GM12864 (cell line): ENCODE data around the gene AXIN1.

Experiments used
- DNase-seq: peaks from one replicate; pipeline ENCODE4 v3.0.0-alpha.2; 2011; ENCODE audit warnings: low read depth
- H3K4me3 ChIP-seq: 2 replicates; pipeline ENCODE4 v1.5.1; 2011; ENCODE audit warnings: mild to moderate bottlenecking, low read depth, low read length, control low read depth
- TF ChIP-seq, protein P1 (sequence below): IDR thresholded peaks from 2 replicates; pipeline ENCODE4 v1.5.1; 2011; ENCODE audit warnings: low read depth, mild to moderate bottlenecking, moderate library complexity, low read length, control low read depth, inconsistent platforms; ENCODE audit errors: missing control alignments

The AXIN1 gene

DNA sequence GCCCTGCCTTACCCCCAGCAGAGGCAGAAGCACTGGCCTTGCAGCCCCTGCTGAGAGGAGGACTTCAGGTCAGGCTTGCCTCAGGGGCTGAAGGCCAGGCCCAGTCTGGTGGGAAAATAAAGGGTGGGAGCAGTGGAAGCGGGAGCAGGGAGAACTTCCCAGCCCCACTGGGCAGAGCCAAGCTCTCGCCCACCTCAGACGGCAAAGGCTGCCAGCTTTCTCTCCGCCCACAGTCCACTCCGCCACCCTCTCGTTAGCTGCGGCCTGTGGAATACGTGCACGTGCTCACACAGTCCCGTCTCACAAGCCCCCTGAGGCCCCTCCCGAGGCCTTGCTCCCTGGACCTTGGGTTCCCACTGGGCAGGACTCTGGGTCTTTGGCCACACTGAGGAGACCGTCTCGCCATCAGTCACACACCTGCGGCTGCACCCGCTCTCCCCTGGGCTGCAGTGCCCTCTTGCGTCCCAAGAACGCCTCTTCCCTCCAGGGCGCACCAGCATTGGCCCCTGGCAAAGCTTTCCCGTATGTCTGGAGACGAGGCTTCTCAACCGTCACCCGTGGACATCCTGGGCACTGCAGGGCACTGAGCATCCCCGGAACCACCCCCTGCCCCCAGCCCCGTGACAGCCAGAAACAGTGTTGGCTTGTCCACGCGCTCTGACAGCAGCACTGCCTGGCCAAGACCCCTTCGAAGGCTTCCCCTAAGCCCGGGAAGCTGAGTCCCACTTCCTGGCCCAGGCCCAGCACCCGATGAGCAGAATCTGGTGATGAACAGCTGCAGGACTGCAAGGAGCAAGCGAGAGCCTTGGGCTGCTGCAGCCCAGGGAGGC, 9.6 kb upstream of the AXIN1 start:
- peak; percentile 36 for DNase-seq
- TF ChIP-seq, protein P1, sequence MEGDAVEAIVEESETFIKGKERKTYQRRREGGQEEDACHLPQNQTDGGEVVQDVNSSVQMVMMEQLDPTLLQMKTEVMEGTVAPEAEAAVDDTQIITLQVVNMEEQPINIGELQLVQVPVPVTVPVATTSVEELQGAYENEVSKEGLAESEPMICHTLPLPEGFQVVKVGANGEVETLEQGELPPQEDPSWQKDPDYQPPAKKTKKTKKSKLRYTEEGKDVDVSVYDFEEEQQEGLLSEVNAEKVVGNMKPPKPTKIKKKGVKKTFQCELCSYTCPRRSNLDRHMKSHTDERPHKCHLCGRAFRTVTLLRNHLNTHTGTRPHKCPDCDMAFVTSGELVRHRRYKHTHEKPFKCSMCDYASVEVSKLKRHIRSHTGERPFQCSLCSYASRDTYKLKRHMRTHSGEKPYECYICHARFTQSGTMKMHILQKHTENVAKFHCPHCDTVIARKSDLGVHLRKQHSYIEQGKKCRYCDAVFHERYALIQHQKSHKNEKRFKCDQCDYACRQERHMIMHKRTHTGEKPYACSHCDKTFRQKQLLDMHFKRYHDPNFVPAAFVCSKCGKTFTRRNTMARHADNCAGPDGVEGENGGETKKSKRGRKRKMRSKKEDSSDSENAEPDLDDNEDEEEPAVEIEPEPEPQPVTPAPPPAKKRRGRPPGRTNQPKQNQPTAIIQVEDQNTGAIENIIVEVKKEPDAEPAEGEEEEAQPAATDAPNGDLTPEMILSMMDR, result peak; percentile 90
- H3K4me3 ChIP-seq, result no peak overlapping the region

DNA sequence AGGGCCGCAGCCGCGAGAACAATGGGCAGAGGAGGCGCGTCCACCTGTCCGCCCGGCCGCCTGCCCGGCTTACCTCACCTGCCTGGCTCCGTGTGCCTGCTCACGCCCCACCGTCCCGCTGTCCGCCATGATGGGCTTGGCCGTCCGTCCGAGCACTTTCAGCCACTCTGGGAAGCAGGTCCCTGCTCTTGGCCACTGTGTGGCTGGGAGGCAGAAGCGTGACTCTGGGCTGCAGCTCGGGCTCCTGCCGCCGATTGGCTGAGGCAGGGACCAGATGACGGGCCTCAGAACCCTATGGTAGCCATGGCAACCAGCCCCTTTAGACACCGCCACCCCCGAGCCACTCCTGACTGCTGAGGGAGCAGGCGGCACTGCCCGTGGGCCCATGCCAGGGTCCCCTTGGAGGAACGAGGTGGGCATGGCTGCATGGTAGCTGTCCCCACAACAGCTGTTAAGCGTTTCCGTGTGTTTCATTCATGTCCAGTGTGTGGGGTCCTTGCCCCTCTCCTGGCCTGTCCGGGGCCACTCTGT, 8.9 kb upstream of the AXIN1 start:
- no peak for DNase-seq
- TF ChIP-seq, protein P1, result no peak
- no peak overlapping the region for H3K4me3 ChIP-seq

DNA sequence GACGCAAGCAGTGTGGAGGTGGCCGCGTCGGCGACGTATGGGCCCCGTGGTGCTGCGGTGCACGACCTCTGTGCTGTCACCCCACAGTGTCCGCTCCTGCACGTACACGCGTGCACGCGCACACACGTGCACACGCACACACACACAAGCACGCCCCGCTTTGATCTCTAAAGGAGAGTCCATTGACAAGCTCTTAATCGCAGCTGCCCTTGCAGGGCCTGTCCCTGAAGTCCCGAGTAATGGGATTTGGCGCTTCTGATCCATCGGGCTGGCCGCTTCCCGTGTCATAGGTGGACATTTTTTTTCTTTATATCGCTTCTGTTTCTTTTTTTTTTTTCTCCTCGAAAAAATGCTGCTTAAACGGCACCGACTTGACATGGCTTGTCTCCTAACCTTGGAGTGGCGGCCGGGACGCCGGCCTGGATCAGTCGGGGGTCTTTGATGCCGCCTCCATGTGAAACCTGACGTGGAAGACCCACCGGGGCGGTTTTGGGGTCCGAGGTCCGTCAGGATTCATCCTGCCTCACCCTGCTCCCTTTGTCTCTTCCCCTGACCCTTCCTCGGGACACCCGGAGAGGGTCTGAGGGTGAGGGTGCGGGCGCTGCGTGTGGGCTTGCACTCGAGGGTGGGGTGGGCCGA, 8.3 kb upstream of the AXIN1 start:
- no peak for DNase-seq
- H3K4me3 ChIP-seq, result no peak overlapping the region
- TF ChIP-seq, protein P1, result no peak

DNA sequence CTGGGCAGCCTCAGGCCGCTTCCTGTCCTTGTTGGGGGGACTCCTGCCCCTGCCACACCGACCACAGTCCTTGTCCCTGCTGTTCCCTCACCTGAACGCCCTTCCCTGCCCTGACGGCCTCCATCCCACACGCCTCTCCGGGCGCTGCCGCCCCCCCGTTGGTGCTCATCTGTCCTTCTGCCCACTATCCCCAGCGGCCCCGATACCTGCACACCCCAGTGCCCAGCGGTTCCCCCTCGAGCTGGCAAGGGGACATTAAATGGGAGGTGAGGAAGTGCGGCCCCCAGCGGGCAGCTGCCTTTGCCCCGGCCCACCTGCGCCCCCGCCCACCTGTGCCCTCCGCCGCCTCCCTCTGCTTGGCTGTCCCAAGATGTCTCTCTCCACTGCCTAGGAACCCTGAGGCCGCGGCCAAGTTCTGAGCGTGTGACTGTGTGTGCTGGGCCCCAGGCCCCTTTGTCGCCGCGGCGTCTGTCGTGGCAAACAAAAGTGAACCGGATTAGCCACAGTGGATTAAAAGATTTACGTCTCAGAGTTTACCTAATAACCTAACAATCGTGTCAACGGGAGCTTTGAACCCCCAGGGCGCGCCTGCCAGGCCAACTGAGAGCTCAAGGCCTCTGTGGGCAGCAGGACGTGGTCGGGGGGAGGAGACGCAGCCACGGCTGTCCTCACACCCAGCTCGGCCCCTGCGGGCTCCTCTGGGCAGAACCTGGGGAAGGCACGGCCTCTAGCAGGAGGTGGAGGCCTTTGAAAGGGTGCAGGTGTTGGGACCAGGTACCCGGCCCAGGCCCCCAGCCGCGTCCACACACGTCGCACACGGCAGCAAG, 7.6 kb upstream of the AXIN1 start:
- H3K4me3 ChIP-seq, result no peak overlapping the region
- no peak for DNase-seq
- TF ChIP-seq, protein P1, result no peak

DNA sequence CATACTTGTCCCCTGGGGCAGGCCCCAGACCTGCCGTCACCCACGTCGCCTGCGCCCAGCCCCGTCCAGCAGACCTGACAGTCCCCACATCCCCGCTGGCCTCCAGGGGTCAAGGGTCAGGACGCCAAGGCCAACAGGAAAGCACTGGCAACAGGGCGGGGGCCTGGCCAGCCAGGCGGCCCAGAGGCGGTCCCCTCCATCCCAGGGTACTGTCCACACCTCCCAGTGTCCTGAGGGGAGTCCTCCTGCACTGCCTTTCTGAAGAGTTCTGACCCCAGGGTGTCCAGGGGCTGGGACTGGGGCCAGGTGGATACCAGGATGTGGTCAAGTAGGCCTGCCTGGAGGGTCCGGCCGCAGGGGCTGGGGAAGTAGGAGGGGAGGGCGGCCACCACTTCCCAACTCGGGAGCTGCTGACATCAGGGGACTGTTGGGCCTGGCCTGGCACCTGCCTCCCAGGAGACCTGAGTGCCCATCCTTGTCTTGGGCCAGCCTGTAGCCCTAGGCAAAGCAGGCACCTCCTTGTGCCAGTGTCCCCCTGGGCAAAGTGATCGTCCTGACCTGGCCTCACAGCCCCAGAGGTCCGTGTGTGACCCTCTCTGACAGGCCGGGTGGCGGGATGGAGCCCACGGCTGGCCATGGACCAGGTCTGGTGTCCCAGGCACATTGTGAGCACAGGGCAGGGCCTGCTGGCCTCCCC, 6.7 kb upstream of the AXIN1 start:
- DNase-seq, result no peak
- H3K4me3 ChIP-seq, result no peak overlapping the region
- TF ChIP-seq, protein P1, result no peak

DNA sequence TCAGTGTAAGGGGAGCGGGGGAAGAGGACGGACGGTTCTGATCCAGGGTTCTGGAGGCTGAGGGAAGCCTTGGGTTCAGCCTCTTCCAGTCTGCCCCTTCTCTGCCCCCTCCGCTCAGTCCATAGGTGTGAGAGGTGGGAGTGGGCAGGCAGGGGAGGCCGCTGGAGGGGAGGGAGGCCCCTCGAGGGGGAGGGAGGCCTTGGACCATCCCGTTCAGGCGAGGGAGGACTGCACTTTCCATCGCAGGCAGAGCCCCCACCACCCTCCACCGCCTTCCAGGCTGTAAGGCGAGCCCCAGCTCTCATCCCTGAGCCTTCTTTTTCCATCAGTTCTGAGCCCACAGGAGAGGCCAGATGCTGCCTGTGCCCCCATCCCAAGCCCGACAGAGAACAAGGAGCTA, 4.2 kb upstream of the AXIN1 start:
- TF ChIP-seq, protein P1, result no peak
- no peak overlapping the region for H3K4me3 ChIP-seq
- DNase-seq, result no peak
